ENCODE measurements around the gene DOK7. TPM values are rescaled to one million over a fixed set of nuclear protein-coding genes. Genes with fewer than 3 reads are reported as not detected.

Gene DOK7
- polyA plus RNA-seq, 10 donors: 9.6 to 17.5 (median 14.4) TPM

DNA sequence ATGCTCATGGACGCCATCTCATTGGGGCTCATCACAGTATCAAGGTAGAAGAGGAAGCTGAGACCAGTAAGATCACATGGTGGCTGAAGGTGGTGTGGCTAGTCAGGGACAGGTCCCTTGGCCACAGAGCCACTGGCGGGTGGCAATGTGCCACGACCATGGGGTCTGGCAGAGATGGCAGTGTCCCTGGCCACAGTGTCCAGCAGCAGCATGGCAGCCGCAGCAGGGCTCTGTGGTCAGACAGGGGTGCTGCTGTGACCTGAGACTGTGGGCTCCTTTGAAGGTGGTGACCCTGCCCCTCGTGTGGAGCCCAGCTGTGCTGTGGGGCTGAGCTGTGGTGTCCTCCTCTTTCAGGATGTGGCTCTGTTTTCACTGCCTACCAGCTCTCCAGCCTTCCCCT lies 2.2 kb upstream of the DOK7 start:
- no peak for DNase-seq

- peak; percentile 57 to 65 (median 61) for DNase-seq
These were observed 1.4 kb upstream of the DOK7 start for GRCh38 chr4:3461515-3462291.

GRCh38 chr4:3462321-3462789 lies 751 bp upstream of the DOK7 start:
- no peak for DNase-seq

DNA sequence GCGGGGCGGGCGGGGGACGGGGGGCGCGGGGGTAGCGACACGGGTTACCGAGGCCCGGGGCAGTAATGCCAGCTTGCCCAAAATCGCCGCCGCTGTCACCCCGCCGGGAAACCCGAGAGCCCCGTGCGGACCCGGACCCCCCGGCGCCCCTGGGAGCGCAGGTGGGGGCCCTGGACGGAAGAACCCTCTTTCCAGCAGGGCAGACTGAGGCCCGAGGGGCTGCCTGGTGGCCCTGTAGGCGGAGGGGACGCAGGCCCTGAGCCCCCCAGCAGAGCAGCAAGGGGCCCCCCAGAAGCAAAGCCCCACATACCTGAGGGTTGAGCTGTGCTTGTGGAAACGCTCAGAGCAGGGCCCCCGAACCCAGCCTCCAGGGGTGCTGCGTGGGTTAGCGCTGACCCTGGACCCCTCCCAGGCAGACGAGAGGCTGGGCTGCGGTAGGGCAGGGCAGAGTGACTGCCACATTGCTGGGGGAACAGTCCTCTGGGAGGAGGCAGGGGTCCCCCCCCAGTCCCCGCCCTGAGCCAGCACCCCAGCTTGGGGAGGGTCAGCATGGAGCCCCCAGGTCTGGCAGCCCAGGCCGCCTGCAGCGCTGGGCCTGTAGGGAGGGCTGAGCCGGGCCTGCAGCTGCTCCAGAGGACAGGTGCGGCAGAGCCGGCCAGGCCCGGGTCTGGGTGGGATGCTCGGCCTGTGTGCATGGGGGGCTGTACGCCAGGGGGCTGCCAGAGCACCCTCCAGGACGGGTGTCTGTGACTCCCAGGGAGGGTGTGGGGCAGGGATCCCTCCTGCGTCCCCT lies 646 bp downstream of the DOK7 start:
- peak in 1 of 3 donors; percentile 42 for DNase-seq

DNA sequence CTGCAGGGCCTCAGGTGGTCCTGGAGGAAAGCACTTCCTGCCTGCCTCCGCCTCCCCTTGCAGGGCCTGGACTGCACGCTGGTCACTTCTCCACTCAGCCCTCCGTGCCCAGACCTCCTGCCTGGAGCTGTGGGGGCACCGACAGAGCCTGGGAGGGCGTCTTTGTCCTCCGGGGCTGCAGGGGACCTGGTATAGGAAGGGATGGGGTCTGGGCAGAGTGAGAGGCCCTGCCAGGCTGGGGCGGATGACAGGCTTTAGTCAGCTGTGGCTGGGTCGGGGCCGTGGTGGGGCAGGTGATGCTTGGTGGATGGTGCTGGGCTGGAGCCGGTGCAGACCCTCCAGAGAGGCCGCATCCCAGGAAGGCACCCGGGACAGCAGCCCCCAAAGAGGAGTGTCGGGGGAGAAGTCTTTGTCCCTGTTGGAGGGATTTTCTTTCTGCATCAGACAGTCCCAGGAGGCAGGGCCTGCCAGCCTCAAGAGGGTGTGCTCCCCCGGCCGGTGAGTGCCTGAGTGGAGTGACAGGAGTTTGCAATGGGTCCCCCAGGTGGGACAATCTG lies 1.3 kb downstream of the DOK7 start:
- no peak for DNase-seq

DNA sequence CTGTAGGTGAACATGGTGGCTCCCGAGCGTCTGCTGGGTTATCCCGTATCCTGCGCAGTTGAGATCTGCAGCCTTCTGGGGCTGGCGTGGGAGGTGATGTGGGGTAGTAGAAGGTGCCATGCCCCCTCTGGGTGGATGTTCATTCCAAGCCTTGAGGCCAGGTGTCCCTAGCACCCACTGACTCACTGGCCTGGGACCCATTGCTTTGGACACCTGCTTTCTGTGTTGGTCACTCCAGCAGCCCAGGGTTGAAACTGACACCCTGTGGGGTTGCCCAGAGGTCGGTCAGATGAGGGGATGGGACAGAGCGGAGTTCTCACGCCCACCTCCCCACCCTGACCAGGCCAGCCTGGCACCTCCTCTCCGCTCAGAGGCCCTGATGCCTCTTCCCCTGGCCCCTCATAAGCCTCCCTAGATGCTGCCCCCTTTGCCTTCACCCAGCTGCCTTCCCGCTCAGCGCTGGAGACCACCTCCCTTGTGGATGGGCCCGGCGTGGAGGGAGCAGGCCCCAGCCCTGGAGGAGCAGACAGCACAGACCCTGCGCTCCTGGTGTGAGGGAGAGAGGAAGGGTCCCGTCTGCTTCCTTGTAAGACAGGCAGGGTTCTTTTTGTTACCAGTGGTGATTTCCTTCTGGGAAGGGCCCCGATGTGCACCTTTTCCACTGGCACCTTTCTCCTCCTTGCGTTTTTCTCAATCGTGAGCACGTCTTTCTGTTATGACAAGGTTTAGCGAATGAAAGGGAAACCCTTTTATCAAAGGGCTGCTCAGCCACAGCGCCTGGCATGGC lies 2.0 kb downstream of the DOK7 start:
- DNase-seq: no peak

DNA sequence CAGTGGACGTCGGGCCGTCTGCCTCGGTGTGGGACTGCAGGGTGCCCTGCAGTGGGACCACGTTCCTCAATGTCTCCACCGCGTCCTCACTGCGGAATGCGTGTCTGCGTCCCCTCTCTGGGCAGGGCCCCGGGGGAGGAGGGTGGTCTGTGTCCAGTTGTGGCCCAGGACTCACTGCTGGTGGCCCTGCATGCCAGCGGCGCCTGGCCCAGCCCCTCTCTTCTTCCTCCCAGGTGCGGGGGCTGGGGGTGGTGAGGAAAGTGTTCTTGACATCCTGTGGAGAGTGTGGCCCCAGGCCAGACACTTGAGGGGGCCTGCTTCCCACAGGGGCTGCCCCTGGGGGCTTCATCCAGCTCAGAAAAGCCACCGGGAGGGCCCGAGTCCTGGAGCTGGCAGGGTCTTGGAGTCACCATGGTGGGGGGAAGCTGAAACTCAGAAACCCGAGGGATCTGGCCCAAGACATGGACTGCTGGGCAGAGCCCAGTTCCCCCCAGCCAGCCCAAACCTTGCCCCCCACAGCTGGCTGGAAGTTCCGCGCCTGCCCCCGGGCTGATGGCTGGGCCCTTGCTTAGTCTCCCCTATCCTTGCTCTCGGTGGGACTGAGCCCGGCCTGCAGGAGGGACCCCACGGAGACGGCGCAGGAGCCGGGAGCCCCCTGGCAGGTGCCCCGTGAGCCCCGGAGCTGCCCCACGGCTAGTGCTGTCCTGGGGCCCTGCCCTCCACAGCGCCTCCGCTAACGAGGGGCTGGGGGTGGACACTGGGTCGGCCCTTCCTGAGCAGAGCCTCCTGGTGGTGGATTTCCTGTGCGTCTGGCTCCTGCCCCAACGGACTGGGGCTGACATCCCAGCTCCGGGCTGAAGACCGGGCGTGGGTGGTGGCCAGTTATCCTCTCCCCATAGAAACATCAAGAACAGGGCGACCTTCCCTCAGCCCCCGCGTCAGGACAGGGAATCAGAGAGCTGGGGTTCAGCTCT lies 2.9 kb downstream of the DOK7 start:
- DNase-seq: peak in 1 of 3 donors; percentile 33

DNA sequence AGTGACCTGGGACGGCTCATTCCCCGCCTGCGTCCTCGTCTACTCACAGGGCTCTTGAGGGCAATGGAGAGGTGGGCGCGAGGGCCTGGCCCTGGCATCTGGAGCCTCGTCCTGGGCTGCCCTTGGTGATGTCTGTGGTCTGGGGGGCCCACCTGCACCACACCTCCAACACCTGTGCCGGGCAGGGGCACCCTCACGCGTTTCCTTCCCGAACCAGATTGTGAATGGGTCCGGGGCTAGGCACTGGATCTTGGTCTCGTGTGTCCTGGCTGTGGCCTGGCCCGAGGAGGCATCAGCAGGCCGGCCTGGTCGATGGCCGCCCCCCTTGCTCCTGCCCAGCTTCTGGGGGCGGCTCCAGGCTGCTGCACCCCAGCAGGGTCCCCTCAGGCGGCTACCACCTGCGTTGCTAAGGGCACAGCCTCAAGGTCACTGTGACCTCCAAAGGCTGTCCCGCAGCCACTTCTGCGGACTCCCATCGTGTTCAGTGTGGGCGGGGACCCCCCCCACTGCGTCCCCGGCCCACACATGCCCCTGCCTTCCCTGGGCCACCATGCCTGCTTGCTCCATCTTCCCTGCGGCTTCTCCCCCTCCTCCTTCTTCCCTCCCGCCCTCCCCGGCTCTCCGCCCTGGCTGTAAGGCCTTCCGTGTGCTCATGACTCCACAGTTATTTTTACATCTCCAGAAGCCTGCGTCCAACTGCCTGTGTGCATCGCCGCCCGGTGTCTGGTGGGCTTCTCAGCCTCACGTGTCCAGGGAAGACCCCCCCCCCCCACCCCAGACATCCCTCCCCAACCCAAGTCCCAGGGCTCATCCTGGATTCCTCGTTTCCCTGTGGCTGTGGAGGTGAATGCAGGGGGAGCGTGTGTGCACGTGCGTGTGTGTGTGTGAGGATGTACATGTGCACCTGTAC lies 3.8 kb downstream of the DOK7 start:
- DNase-seq: no peak

DNA sequence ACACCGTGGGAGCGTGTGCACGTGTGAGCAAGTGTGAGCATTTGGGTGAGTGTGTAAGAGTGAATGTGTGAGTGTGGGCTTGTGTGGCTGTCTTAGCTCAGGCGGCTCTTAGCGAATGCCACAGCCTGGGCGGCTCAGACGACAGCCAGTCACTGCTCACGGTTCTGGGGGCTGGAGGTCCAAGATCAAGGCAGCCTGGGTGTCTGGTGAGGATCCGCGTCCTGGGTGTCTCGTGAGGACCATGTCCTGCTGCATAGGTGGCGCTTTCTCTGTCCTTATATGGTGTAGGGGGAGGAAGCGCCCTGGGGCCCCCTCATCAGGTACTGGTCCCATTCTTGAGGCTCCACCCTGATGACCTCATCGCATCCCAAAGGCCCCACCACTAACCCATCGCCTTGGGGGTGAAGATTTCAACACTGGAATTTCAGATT lies 4.5 kb downstream of the DOK7 start:
- no peak for DNase-seq

- no peak for DNase-seq
These were observed 5.0 kb downstream of the DOK7 start for GRCh38 chr4:3468154-3468553.

GRCh38 chr4:3468804-3469203 lies 5.7 kb downstream of the DOK7 start:
- DNase-seq: no peak

DNA sequence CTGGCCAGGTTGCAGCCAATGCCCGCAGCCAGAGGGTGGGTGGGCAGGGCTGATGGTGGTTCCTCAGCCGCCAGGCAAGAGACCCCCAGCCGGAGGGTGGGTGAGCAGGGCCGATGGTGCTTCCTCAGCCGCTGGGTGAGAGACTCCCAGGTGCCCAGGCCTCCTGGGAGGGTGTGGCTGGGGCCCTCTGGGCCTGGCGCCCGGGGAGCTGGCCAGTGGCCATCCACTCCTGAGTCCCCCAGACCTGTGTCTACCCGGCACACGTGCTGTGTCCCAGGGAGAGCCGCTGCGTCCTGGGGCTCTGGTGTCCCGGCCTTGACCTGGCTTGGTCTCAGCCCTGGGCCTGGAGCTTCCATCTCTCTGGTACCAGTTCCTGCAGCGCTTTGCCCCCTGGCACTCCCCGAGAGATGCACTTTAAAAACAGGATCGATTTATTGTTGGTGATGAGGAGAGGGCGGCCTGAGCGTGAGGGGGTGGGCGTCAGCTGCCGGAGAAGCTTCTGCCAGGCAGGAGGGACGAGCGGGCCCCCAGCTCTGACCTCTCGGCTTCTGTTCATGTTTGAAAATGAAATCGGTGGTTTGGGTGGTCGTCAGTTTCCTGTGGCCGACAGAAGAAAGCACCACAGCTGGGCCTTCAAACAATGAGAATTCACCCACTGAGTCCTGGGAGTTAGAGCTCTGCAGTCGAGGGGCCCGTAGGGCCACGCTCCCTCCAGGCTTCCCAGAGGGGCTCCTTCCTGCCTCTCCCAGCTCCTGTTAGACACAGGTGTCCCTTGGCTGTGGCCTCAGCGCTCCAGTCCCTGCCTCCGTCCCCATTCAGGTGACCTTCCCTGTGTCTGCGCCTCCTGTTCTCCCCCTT lies 6.5 kb downstream of the DOK7 start:
- DNase-seq: no peak

DNA sequence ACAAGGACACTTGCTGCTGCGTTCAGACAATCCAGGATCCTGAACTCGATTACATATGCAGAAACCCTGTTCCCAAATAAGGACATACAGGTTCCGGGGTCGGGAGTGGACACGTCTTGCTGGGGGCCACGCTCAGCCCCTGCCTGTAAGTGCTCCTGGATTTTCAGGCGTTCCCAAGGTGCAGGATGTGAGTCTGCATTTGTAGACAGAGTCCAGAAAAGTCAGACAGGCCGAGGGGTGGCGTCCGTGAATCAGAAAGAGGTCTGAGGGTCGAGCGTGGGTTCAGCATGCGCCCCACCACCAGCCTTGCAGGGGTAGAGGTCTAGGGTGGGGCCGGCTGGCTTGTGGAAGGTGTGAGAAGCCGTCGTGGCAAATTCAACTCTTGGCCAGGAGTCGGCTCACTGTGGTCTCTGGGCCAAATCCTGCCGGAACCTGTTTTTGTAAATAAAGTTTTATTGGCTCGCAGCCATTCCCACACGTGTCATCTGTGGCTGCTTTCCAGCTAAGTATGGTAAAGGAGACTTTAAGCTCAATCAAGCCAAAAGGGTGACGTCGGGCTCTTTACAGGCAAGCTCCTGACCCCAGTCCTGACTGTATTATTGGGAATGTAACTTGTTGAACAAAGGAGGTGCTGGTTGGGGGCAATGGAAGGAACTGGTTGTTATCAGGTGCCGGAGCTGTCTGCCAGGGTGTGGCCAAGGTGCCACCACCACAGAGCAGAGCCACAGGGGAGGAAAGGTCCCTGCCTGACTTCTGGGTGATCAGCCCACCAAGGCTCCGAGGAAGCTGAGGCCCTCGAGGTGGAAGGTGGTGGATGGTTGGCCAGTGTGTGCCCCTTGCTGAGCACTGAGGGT lies 7.4 kb downstream of the DOK7 start:
- DNase-seq: no peak

- DNase-seq: no peak
These were observed 8.1 kb downstream of the DOK7 start for GRCh38 chr4:3471098-3471760.

GRCh38 chr4:3471886-3472285 lies 8.8 kb downstream of the DOK7 start:
- no peak for DNase-seq

GRCh38 chr4:3472411-3473141 lies 9.5 kb downstream of the DOK7 start:
- DNase-seq: no peak

Data from muscle of back (tissue), 11 donors.